ENCODE data around the gene RAI1.

RAI1 gene

DNA sequence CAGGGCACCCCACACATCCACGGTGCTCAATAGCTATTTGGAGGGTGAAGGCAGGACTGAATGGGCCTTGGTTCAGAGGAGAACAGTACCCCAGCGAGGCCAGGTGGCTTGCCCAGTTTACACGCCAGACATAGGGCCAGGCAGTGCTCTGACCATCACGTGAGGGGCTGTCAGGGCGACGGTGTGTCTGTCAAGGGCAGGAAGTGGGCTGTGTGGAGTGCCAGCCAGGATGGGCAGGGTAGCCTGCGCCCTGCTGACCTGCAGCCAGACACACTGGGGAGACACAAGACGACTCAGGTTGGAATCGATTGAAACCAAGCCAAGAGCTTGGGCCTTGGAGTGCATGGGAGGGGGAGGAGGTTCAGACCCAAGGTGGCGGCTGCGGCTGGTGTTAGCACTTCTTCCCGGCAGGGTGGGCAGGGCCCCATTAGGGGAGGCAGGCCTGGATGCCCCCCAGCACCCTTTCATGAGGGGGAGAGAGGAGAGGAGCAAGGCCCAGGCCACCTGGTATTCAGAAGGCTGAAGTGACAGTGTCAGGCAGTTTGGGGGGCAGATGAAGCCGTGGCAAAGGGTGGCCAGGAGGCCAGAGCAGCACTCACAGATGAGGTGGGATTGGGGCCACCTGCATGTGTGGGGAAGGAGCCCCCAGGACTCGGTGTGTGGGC lies 87.3 kb downstream of the RAI1 start:
- TF ChIP-seq SIN3A (IDR thresholded peaks at IDR 0.05; ENCODE audit: borderline replicate concordance, insufficient read depth, low read length) (no peak), TAF1 (IDR thresholded peaks at IDR 0.05; ENCODE audit: borderline replicate concordance, insufficient read depth, low read length) (no peak), FOXP2 (optimal IDR thresholded peaks at IDR 0.05; ENCODE audit: borderline replicate concordance, extremely low read depth, extremely low read length, insufficient read depth) (no peak)
- TF ChIP-seq, protein P1, sequence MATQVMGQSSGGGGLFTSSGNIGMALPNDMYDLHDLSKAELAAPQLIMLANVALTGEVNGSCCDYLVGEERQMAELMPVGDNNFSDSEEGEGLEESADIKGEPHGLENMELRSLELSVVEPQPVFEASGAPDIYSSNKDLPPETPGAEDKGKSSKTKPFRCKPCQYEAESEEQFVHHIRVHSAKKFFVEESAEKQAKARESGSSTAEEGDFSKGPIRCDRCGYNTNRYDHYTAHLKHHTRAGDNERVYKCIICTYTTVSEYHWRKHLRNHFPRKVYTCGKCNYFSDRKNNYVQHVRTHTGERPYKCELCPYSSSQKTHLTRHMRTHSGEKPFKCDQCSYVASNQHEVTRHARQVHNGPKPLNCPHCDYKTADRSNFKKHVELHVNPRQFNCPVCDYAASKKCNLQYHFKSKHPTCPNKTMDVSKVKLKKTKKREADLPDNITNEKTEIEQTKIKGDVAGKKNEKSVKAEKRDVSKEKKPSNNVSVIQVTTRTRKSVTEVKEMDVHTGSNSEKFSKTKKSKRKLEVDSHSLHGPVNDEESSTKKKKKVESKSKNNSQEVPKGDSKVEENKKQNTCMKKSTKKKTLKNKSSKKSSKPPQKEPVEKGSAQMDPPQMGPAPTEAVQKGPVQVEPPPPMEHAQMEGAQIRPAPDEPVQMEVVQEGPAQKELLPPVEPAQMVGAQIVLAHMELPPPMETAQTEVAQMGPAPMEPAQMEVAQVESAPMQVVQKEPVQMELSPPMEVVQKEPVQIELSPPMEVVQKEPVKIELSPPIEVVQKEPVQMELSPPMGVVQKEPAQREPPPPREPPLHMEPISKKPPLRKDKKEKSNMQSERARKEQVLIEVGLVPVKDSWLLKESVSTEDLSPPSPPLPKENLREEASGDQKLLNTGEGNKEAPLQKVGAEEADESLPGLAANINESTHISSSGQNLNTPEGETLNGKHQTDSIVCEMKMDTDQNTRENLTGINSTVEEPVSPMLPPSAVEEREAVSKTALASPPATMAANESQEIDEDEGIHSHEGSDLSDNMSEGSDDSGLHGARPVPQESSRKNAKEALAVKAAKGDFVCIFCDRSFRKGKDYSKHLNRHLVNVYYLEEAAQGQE (IDR thresholded peaks at IDR 0.05; ENCODE audit: insufficient read depth in 1 of 2, low read depth in 2 of 2, low read length in 2 of 2), result no peak

DNA sequence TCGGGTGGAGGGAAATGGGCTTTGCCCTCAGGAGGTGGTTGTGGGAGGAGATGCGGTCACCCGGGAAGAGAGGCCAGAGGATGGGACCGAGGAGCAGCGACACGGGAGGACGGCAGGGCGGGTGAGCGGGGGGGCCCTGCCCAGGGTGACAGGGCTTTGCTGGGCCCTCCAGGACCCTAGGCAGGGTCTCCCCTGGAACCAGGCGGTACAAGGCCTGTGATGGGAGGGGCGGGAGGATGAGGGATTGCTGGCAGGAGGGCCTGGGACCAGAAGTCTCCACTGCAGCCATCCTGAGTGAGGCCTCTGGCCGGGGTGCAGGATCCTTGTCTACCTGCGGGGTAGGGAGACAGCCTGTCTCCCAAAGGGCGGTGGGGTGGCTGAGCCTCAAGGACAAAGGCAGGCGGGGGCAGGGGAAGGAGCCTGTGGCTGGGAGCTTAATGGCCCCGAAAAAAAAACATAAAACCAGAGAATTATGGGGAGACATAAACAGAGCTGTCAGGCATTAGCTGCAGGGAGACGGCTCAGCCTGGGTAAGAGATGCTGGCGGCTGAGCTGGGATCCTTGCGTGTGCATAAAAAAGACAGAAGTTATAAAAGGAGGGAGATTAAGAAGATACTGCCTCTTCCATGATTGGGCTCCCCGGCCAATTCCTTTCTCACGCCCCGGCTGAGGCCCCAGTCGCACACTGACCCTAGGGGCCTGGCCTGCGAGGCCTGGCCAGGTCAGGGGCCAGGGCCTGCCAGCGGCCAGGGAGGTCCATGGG lies 88.8 kb downstream of the RAI1 start:
- TF ChIP-seq TAF1 (IDR thresholded peaks at IDR 0.05; ENCODE audit: borderline replicate concordance, insufficient read depth, low read length), result no peak
- TF ChIP-seq SIN3A (IDR thresholded peaks at IDR 0.05; ENCODE audit: borderline replicate concordance, insufficient read depth, low read length), result no peak
- TF ChIP-seq POLR2AphosphoS5 (IDR thresholded peaks at IDR 0.05; ENCODE audit: low read depth, low read length), result no peak
- no peak for TF ChIP-seq FOXP2 (optimal IDR thresholded peaks at IDR 0.05; ENCODE audit: borderline replicate concordance, extremely low read depth, extremely low read length, insufficient read depth)
- TF ChIP-seq, protein P1 (IDR thresholded peaks at IDR 0.05; ENCODE audit: insufficient read depth in 1 of 2, low read depth in 2 of 2, low read length in 2 of 2), result no peak

DNA sequence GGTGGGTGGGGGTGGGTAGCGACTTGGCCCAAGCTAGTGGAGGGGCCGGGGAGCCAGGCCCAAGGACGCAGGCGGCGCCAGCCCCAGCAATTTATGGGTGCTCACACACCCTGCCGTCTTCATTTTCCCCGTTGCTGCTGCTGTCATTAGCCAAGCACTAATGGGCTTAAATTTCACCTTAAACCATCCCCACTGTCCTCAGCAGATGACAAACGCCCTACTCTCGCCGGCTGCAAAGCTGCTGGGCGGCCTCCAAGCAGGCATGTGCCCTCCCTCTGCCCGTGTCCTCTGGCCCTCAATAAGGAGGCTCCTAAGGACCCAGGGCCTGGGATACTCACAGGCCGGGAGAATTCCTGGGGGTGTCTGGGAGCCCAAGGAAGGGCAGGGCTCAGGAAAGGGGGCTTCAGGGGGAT lies 89.4 kb downstream of the RAI1 start:
- TF ChIP-seq TAF1 (IDR thresholded peaks at IDR 0.05; ENCODE audit: borderline replicate concordance, insufficient read depth, low read length) (no peak), POLR2AphosphoS5 (IDR thresholded peaks at IDR 0.05; ENCODE audit: low read depth, low read length) (no peak), FOXP2 (optimal IDR thresholded peaks at IDR 0.05; ENCODE audit: borderline replicate concordance, extremely low read depth, extremely low read length, insufficient read depth) (no peak), SIN3A (IDR thresholded peaks at IDR 0.05; ENCODE audit: borderline replicate concordance, insufficient read depth, low read length) (no peak)
- TF ChIP-seq, protein P1 (IDR thresholded peaks at IDR 0.05; ENCODE audit: insufficient read depth in 1 of 2, low read depth in 2 of 2, low read length in 2 of 2), result no peak

DNA sequence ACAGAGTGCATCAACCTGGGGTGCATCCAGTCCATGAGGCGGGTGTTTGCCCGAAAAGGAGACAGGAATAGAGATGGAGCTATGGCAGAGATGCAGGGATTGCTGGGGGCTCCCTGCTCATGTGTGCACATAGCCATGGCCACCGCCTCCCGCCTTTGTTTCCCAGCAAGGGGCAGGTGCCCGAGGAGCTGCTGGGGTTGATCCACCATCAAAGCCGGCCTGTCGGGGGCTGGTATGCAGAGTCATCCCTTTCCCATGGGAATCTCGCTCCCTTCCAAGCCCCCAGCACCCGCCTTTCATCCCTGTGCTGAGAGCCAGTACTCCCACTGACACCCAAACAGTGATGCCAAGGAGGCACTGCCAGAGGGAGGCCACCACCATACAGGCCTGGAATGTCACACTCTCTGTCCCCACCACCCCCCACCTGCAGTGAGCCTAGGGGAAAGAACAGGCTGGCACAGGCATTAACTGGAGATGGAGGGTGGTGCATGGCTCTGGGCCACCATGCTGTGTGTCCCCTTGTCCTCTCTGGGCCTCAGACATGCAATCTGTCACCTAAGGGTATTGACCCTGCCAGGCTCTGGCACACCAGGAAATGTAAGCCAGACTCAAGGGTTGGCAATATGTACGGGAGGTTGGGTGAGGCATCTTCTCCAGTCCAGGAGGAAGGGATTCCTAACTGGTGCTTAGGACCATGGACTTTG lies 90.4 kb downstream of the RAI1 start:
- no peak for TF ChIP-seq POLR2AphosphoS5 (IDR thresholded peaks at IDR 0.05; ENCODE audit: low read depth, low read length)
- no peak for TF ChIP-seq FOXP2 (optimal IDR thresholded peaks at IDR 0.05; ENCODE audit: borderline replicate concordance, extremely low read depth, extremely low read length, insufficient read depth)
- TF ChIP-seq, protein P1 (IDR thresholded peaks at IDR 0.05; ENCODE audit: insufficient read depth in 1 of 2, low read depth in 2 of 2, low read length in 2 of 2), result no peak
- TF ChIP-seq SIN3A (IDR thresholded peaks at IDR 0.05; ENCODE audit: borderline replicate concordance, insufficient read depth, low read length), result no peak

All from PFSK-1 (cell line).